GM18508 (cell line): Measurements from ENCODE around the gene FSTL3.
"Not testable (repeated sequence)": the region's sequence is repeated elsewhere in the genome, so short reads cannot be mapped to it uniquely, and the experiment has no call there.

ENCODE experiments used
- ATAC-seq: cut with Tn5 transposase; IDR thresholded peaks from one replicate; pipeline ENCODE4 v1.9.1; 2021; ENCODE audit warnings: moderate number of reproducible peaks; ENCODE audit not compliant: insufficient read depth, unreplicated experiment

FSTL3 gene

GRCh38 chr19:676339-677105 is at the start of gene FSTL3:
Gene FSTL3 (plus strand): TSS chr19:676392. CDS start chr19:676424, 32 bp downstream.
- ATAC-seq, result no peak

GRCh38 chr19:626566-626965 is 49.6 kb upstream of the FSTL3 start:
- not testable (repeated sequence) for ATAC-seq

GRCh38 chr19:628168-628567 is 48.0 kb upstream of the FSTL3 start:
- ATAC-seq, result no peak

GRCh38 chr19:629515-629914 is 46.7 kb upstream of the FSTL3 start:
- ATAC-seq, result not testable (repeated sequence)

- no peak for ATAC-seq
Measured at GRCh38 chr19:629961-630714, 46.1 kb upstream of the FSTL3 start.

- no peak for ATAC-seq
Measured at GRCh38 chr19:632579-633067, 43.6 kb upstream of the FSTL3 start.

- ATAC-seq, result no peak
Measured at GRCh38 chr19:633068-633785, 43.0 kb upstream of the FSTL3 start, which contains the start of gene POLRMT. Gene POLRMT (minus strand): TSS chr19:633537. CDS start chr19:633512, 25 bp downstream.

GRCh38 chr19:633786-634639 is 42.2 kb upstream of the FSTL3 start:
- ATAC-seq, result no peak

- ATAC-seq, result no peak
Measured at GRCh38 chr19:634975-635652, 41.1 kb upstream of the FSTL3 start.

- ATAC-seq, result no peak
Measured at GRCh38 chr19:638906-639252, 37.3 kb upstream of the FSTL3 start.

- no peak for ATAC-seq
Measured at GRCh38 chr19:639253-640160, 36.7 kb upstream of the FSTL3 start, which contains the start of gene FGF22. Gene FGF22 (plus strand): TSS chr19:639879. CDS start chr19:639926, 47 bp downstream.

GRCh38 chr19:640161-640558 is 36.0 kb upstream of the FSTL3 start:
- no peak for ATAC-seq

GRCh38 chr19:640606-641189 is 35.5 kb upstream of the FSTL3 start:
- no peak for ATAC-seq

GRCh38 chr19:641702-642101 is 34.5 kb upstream of the FSTL3 start:
- ATAC-seq, result no peak

GRCh38 chr19:642767-643727 is 33.1 kb upstream of the FSTL3 start:
- ATAC-seq, result no peak

- no peak for ATAC-seq
Measured at GRCh38 chr19:643736-644135, 32.5 kb upstream of the FSTL3 start.

- ATAC-seq, result no peak
Measured at GRCh38 chr19:644363-644762, 31.8 kb upstream of the FSTL3 start.
